Stimulated activated memory B cell treated with anti-CD40 and anti-IgM and Interleukin-4, amounts not matched to agents 10 μg/mL and 1 μg/mL and 100 μg/mL, for 72 hours (primary cell): ENCODE measurements around the gene CD46.

ENCODE experiments used
- ATAC-seq: fragments of 150-1000 bp; cut with Tn5 transposase; 2 replicates; pipeline ENCODE4 v1.10.0; 2021
- H3K27ac Mint-ChIP-seq: one replicate; pipeline ENCODE4 v1.8.0; 2022; ENCODE audit warnings: mild to moderate bottlenecking, mixed read lengths
- H3K27me3 Mint-ChIP-seq: one replicate; pipeline ENCODE4 v1.8.0; 2022; ENCODE audit warnings: mixed read lengths
- H3K36me3 Mint-ChIP-seq: one replicate; pipeline ENCODE4 v1.8.0; 2022; ENCODE audit warnings: mixed read lengths
- H3K4me1 Mint-ChIP-seq: one replicate; pipeline ENCODE4 v1.8.0; 2022; ENCODE audit warnings: mixed read lengths
- H3K4me3 Mint-ChIP-seq: one replicate; pipeline ENCODE4 v1.8.0; 2022; ENCODE audit warnings: mild to moderate bottlenecking, moderate library complexity, mixed read lengths
- H3K9me3 Mint-ChIP-seq: one replicate; pipeline ENCODE4 v1.8.0; 2022; ENCODE audit warnings: mixed read lengths

Gene CD46

DNA sequence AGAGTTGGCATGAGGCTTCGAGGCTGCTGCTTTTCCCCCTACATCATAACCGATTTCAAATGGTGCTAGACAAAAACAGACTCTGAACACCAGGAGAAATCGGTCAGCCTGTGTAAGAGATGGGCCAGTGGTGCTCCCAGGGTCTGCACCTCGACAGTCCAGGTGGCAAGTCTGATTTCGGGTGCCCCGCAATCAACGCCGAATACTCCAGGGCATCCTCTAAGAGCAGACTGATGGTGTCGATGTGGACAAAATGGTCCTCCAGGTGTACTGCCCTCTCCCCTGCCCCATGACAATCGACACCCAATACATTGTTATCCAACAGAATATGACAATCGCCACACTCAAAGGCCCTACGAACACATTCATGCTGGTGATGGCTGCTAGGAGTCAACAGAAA, 50.0 kb downstream of the CD46 start:
- ATAC-seq = no peak
- peaks cover 55% of the 10 kb centered on the region for H3K36me3 Mint-ChIP-seq
- peaks cover 62% of the 10 kb centered on the region for H3K4me1 Mint-ChIP-seq
- no peaks in the 10 kb centered on the region for H3K9me3 Mint-ChIP-seq
- H3K4me3 Mint-ChIP-seq = no peak overlapping the region
- no peak overlapping the region for H3K27ac Mint-ChIP-seq
- no peaks in the 10 kb centered on the region for H3K27me3 Mint-ChIP-seq

DNA sequence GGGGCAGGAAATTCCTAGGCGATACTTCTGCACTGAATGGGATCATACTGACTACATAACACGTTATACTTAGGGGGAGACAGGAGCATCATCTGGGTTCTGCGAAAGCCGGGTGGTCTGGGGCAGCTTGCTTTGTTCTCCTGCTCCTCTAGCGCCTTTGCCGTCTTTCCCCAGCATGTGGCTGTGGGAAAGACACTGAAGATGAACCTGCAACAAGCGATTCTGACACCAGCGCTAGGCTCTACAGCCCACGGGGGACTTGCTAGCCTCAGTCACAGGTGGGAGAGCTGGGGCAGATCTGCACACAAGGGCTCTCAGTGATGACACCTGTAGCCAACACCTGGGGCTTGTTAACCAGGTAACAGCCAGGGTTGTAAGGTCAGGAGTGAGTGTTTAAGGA, 51.8 kb downstream of the CD46 start:
- Mint-ChIP-seq H3K4me3 (no peak overlapping the region), H3K9me3 (no peaks in the 10 kb centered on the region), H3K4me1 (peaks cover 66% of the 10 kb centered on the region), H3K27me3 (no peaks in the 10 kb centered on the region), H3K36me3 (peaks cover 74% of the 10 kb centered on the region), H3K27ac (no peak overlapping the region)
- ATAC-seq = no peak

- Mint-ChIP-seq H3K27ac (peak overlapping the region; percentile 83), H3K9me3 (no peaks in the 10 kb centered on the region), H3K36me3 (peaks cover 86% of the 10 kb centered on the region), H3K4me1 (peaks cover 66% of the 10 kb centered on the region), H3K4me3 (no peak overlapping the region), H3K27me3 (no peaks in the 10 kb centered on the region)
- no peak for ATAC-seq
These were observed 53.0 kb downstream of the CD46 start for GRCh38 chr1:207804721-207805468.

- peaks cover 88% of the 10 kb centered on the region for H3K36me3 Mint-ChIP-seq
- H3K4me3 Mint-ChIP-seq = no peak overlapping the region
- H3K9me3 Mint-ChIP-seq = no peaks in the 10 kb centered on the region
- H3K4me1 Mint-ChIP-seq = peaks cover 68% of the 10 kb centered on the region
- peak overlapping the region; percentile 83 for H3K27ac Mint-ChIP-seq
- ATAC-seq = no peak
- no peaks in the 10 kb centered on the region for H3K27me3 Mint-ChIP-seq
These were observed 54.1 kb downstream of the CD46 start for GRCh38 chr1:207805841-207806421.

GRCh38 chr1:207806531-207807325, 54.9 kb downstream of the CD46 start:
- Mint-ChIP-seq H3K27ac (peak overlapping the region; percentile 83), H3K4me3 (peak overlapping the region; percentile 21), H3K36me3 (peaks cover 86% of the 10 kb centered on the region), H3K4me1 (peaks cover 66% of the 10 kb centered on the region), H3K9me3 (no peaks in the 10 kb centered on the region), H3K27me3 (no peaks in the 10 kb centered on the region)
- ATAC-seq = no peak

DNA sequence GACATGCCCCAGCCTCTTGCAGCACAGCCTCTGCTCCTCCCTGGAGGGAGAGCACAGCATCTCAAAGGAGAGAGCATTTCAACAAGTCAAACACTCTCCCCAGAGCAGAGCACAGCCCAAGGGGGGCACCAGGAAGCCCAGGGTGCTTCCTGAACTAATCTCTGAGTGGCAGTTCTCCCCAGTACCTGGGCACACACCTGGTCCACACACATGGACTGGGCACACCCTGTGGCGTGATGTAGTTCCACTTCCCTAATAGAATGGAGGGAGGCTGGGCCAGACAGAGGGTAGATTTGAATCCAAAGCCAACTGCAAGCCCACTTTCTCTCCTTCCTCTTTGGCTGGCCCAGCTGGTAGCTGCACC, 55.5 kb downstream of the CD46 start:
- peak; percentile 72 for ATAC-seq
- Mint-ChIP-seq H3K27me3 (no peaks in the 10 kb centered on the region), H3K36me3 (peaks cover 86% of the 10 kb centered on the region), H3K4me3 (no peak overlapping the region), H3K9me3 (no peaks in the 10 kb centered on the region), H3K4me1 (peaks cover 66% of the 10 kb centered on the region), H3K27ac (peak overlapping the region; percentile 83)

- Mint-ChIP-seq H3K27me3 (no peaks in the 10 kb centered on the region), H3K4me3 (peak overlapping the region; percentile 18), H3K4me1 (peaks cover 68% of the 10 kb centered on the region), H3K27ac (peak overlapping the region; percentile 83), H3K9me3 (no peaks in the 10 kb centered on the region), H3K36me3 (peaks cover 89% of the 10 kb centered on the region)
- peak; percentile 65 for ATAC-seq
These were observed 56.0 kb downstream of the CD46 start for GRCh38 chr1:207807690-207808321.

GRCh38 chr1:207808322-207808705, 56.5 kb downstream of the CD46 start:
- Mint-ChIP-seq H3K27ac (peak overlapping the region; percentile 83), H3K27me3 (no peaks in the 10 kb centered on the region), H3K4me3 (no peak overlapping the region), H3K4me1 (peaks cover 73% of the 10 kb centered on the region), H3K36me3 (peaks cover 89% of the 10 kb centered on the region), H3K9me3 (no peaks in the 10 kb centered on the region)
- ATAC-seq = no peak

GRCh38 chr1:207808911-207809555, 57.2 kb downstream of the CD46 start:
- Mint-ChIP-seq H3K4me3 (no peak overlapping the region), H3K27ac (peak overlapping the region; percentile 83), H3K4me1 (peaks cover 81% of the 10 kb centered on the region), H3K36me3 (peaks cover 93% of the 10 kb centered on the region), H3K9me3 (no peaks in the 10 kb centered on the region), H3K27me3 (no peaks in the 10 kb centered on the region)
- no peak for ATAC-seq

DNA sequence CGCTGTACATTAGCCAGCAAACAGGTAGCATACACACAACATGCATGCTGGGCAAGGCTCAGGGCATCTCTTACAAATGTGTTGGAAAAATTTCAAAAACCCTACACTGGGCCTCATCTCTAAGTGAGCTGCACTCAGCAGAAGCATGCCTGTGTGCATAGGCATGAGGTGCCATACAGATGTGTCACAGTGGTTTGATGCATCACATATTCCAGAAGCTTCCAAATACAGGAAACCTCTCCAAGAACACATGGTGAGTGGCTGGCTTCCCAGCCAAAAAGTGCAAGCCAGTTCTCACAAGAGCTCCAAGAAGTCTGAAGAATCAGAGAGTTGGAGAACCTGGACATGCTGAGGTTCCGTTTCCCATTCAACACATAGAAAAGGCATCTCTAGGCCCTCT, 58.3 kb downstream of the CD46 start:
- no peaks in the 10 kb centered on the region for H3K27me3 Mint-ChIP-seq
- H3K4me1 Mint-ChIP-seq = peaks cover 92% of the 10 kb centered on the region
- no peak for ATAC-seq
- peaks cover 96% of the 10 kb centered on the region for H3K36me3 Mint-ChIP-seq
- H3K9me3 Mint-ChIP-seq = no peaks in the 10 kb centered on the region
- peak overlapping the region; percentile 17 for H3K27ac Mint-ChIP-seq
- no peak overlapping the region for H3K4me3 Mint-ChIP-seq

- no peak for ATAC-seq
- Mint-ChIP-seq H3K27me3 (no peaks in the 10 kb centered on the region), H3K9me3 (no peaks in the 10 kb centered on the region), H3K36me3 (peaks cover 96% of the 10 kb centered on the region), H3K4me1 (peaks cover 96% of the 10 kb centered on the region), H3K4me3 (no peak overlapping the region), H3K27ac (peak overlapping the region; percentile 17)
These were observed 58.9 kb downstream of the CD46 start for GRCh38 chr1:207810606-207811295.

- Mint-ChIP-seq H3K4me1 (peaks cover 96% of the 10 kb centered on the region), H3K27ac (peak overlapping the region; percentile 68), H3K9me3 (no peaks in the 10 kb centered on the region), H3K4me3 (no peak overlapping the region), H3K27me3 (no peaks in the 10 kb centered on the region), H3K36me3 (peaks cover 96% of the 10 kb centered on the region)
- no peak for ATAC-seq
These were observed 59.5 kb downstream of the CD46 start for GRCh38 chr1:207811319-207811718.

DNA sequence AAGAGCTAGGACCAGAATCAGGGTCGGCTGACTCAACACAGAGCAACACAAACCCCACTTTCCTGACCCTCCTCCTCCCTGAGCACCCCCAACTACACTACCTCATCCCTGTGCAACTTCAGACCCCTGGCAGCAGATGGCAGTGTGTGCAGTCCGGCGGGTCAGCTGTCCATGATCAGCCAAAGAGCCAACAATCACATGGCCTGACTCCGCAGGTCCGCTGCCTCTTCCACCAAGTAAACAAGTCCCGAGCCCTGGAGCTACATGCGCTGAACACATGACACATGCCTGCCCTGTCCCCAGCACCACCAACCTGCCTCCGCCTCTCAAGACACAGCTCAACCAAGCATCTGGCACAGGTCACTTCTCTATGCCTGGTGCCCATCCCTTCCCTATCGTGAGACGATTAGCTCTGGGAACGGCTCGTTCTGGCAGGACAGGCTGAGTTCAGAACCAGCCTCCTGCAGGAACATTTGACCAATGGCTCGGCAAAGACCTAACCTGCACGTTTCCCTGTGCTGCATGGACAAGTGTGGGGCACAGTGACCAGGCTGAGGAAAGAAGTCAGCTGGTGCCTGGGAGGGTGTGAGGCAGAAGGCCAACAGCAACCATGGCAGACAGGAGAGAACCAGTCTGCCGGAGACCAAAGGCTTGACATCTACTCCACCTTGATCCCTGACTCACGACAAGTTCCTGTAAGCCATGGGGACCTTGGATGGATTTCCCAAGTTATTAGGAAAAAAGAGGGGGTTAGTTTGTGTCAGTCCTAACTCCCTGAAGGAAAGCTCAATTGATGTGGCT, 60.3 kb downstream of the CD46 start:
- no peak for ATAC-seq
- H3K36me3 Mint-ChIP-seq = peaks cover 96% of the 10 kb centered on the region
- H3K27me3 Mint-ChIP-seq = no peaks in the 10 kb centered on the region
- H3K27ac Mint-ChIP-seq = peak overlapping the region; percentile 68
- no peaks in the 10 kb centered on the region for H3K9me3 Mint-ChIP-seq
- peaks cover 96% of the 10 kb centered on the region for H3K4me1 Mint-ChIP-seq
- H3K4me3 Mint-ChIP-seq = no peak overlapping the region
